GM21529 (cell line): Measurements from ENCODE around the gene AFG1L.
"Not testable (repeated sequence)": the region's sequence is repeated elsewhere in the genome, so short reads cannot be mapped to it uniquely, and the experiment has no call there.

Source experiments
- ATAC-seq: cut with Tn5 transposase; IDR thresholded peaks from one replicate; pipeline ENCODE4 v1.9.1; 2021; ENCODE audit not compliant: unreplicated experiment

The AFG1L gene

GRCh38 chr6:108449717-108450116 lies 154.9 kb downstream of the AFG1L start:
- ATAC-seq: not testable (repeated sequence)

- no peak for ATAC-seq
These were observed 157.0 kb downstream of the AFG1L start for GRCh38 chr6:108451816-108452215.

- ATAC-seq: no peak
These were observed 157.9 kb downstream of the AFG1L start for GRCh38 chr6:108452711-108453195.

- no peak for ATAC-seq
These were observed 158.8 kb downstream of the AFG1L start for GRCh38 chr6:108453601-108454185.

- no peak for ATAC-seq
These were observed 159.5 kb downstream of the AFG1L start for GRCh38 chr6:108454356-108454755.

GRCh38 chr6:108455688-108456087 lies 160.8 kb downstream of the AFG1L start:
- no peak for ATAC-seq

GRCh38 chr6:108463784-108464183 lies 168.9 kb downstream of the AFG1L start:
- no peak for ATAC-seq

- ATAC-seq: no peak
These were observed 169.7 kb downstream of the AFG1L start for GRCh38 chr6:108464418-108465097.

- no peak for ATAC-seq
These were observed 170.2 kb downstream of the AFG1L start for GRCh38 chr6:108465098-108465495.

GRCh38 chr6:108468346-108468745 lies 173.5 kb downstream of the AFG1L start:
- no peak for ATAC-seq

GRCh38 chr6:108469316-108469715 lies 174.5 kb downstream of the AFG1L start:
- ATAC-seq: no peak

GRCh38 chr6:108473197-108473596 lies 178.3 kb downstream of the AFG1L start:
- no peak for ATAC-seq

GRCh38 chr6:108476376-108476775 lies 181.5 kb downstream of the AFG1L start:
- no peak for ATAC-seq

- ATAC-seq: no peak
These were observed 182.1 kb downstream of the AFG1L start for GRCh38 chr6:108476847-108477430.

- no peak for ATAC-seq
These were observed 187.7 kb downstream of the AFG1L start for GRCh38 chr6:108482559-108482958.

- ATAC-seq: no peak
These were observed 189.2 kb downstream of the AFG1L start for GRCh38 chr6:108484016-108484415.

GRCh38 chr6:108489699-108490098 lies 194.8 kb downstream of the AFG1L start:
- no peak for ATAC-seq

- ATAC-seq: no peak
These were observed 197.4 kb downstream of the AFG1L start for GRCh38 chr6:108492131-108492766.

- ATAC-seq: no peak
These were observed 199.6 kb downstream of the AFG1L start for GRCh38 chr6:108494434-108494833.

GRCh38 chr6:108497883-108498282 lies 203.0 kb downstream of the AFG1L start:
- no peak for ATAC-seq

- ATAC-seq: no peak
These were observed 206.7 kb downstream of the AFG1L start for GRCh38 chr6:108501559-108501958.

GRCh38 chr6:108502832-108503231 lies 208.0 kb downstream of the AFG1L start:
- ATAC-seq: no peak
